WTC11 (cell line): ENCODE results near the gene COL19A1. TPM values are rescaled to one million over a fixed set of nuclear protein-coding genes. Genes with fewer than 3 reads are reported as not detected.

Source experiments
- ATAC-seq: fragments of 200-7000 bp; cut with Tn5 transposase; 2 replicates; pipeline ENCODE4 v1.10.0; 2021; ENCODE audit warnings: mild to moderate bottlenecking, moderate library complexity
- Bru-seq: library from RNA; stranded (reverse); fragments of 400-500 nt; gene quantifications from one replicate; lab custom pipeline; 2021; lab: Mats Ljungman, UMichigan
- CTCF ChIA-PET: fragments of 300-600 bp; sonication (Branson Sonifier 250); formaldehyde crosslinking; loops from one replicate; lab custom pipeline; 2021; ENCODE audit warnings: antibody characterized with exemption; lab: Charles Lee
- POLR2A ChIA-PET: fragments of 350-600 bp; sonication (Branson Sonifier 250); formaldehyde crosslinking; loops from one replicate; lab custom pipeline; 2021; ENCODE audit warnings: antibody characterized with exemption; lab: Charles Lee
- DNase-seq: peaks from one replicate; pipeline ENCODE4 v3.0.0; 2021; ENCODE audit warnings: low spot score
- H3K27ac Mint-ChIP-seq: 2 replicates; pipeline ENCODE4 v1.8.0; 2021; ENCODE audit warnings: mixed read lengths
- H3K27me3 Mint-ChIP-seq: 2 replicates; pipeline ENCODE4 v1.8.0; 2021; ENCODE audit warnings: low read depth, mild to moderate bottlenecking, moderate library complexity, mixed read lengths
- H3K36me3 Mint-ChIP-seq: 2 replicates; pipeline ENCODE4 v1.8.0; 2021; ENCODE audit warnings: mixed read lengths
- H3K4me1 Mint-ChIP-seq: 2 replicates; pipeline ENCODE4 v1.8.0; 2022; ENCODE audit warnings: mixed read lengths
- H3K4me3 Mint-ChIP-seq: 2 replicates; pipeline ENCODE4 v1.8.0; 2021; ENCODE audit warnings: mild to moderate bottlenecking, moderate library complexity, mixed read lengths
- H3K9me3 Mint-ChIP-seq: 2 replicates; pipeline ENCODE4 v1.8.0; 2021; ENCODE audit warnings: mixed read lengths
- ETV6 ChIP-seq: sonication (generic); formaldehyde crosslinking; IDR thresholded peaks from 2 replicates; pipeline ENCODE4 v1.8.1; 2022; ENCODE audit warnings: mild to moderate bottlenecking, missing genetic modification reagents
- FOXJ3 ChIP-seq: sonication (generic); formaldehyde crosslinking; IDR thresholded peaks from 2 replicates; pipeline ENCODE4 v1.9.0; 2021; ENCODE audit warnings: missing genetic modification reagents, mild to moderate bottlenecking, borderline replicate concordance
- FOXP4 ChIP-seq: sonication (generic); formaldehyde crosslinking; IDR thresholded peaks from 2 replicates; pipeline ENCODE4 v1.8.0; 2022; ENCODE audit warnings: mild to moderate bottlenecking, missing genetic modification reagents
- NFE2L1 ChIP-seq: sonication (generic); formaldehyde crosslinking; IDR thresholded peaks from 2 replicates; pipeline ENCODE4 v1.8.1; 2023; ENCODE audit warnings: missing genetic modification reagents
- NFYB ChIP-seq: sonication (generic); formaldehyde crosslinking; conservative IDR thresholded peaks from 2 replicates; pipeline ENCODE4 v1.8.0; 2022; ENCODE audit warnings: low read depth, missing genetic modification reagents
- NR2C2 ChIP-seq: sonication (generic); formaldehyde crosslinking; IDR thresholded peaks from 2 replicates; pipeline ENCODE4 v1.8.0; 2022; ENCODE audit warnings: mild to moderate bottlenecking, missing genetic modification reagents
- OVOL2 ChIP-seq: fragments of 250-450 bp; sonication (Bioruptor Pico); IDR thresholded peaks from 2 replicates; pipeline ENCODE4 v1.9.0; 2021; ENCODE audit warnings: mild to moderate bottlenecking, borderline replicate concordance
- SOX15 ChIP-seq: fragments of 250-450 bp; sonication (Bioruptor Pico); IDR thresholded peaks from 2 replicates; pipeline ENCODE4 v1.9.0; 2021; ENCODE audit warnings: mild to moderate bottlenecking
- TCF7 ChIP-seq: sonication (generic); formaldehyde crosslinking; IDR thresholded peaks from 2 replicates; pipeline ENCODE4 v1.8.0; 2022; ENCODE audit warnings: mild to moderate bottlenecking, low read depth, missing genetic modification reagents, moderate library complexity
- TEAD1 ChIP-seq: sonication (generic); formaldehyde crosslinking; IDR thresholded peaks from 2 replicates; pipeline ENCODE4 v1.8.0; 2022; ENCODE audit warnings: mild to moderate bottlenecking, missing genetic modification reagents
- ZNF263 ChIP-seq: sonication (generic); formaldehyde crosslinking; IDR thresholded peaks from 2 replicates; pipeline ENCODE4 v1.8.1; 2022; ENCODE audit warnings: low read depth, mild to moderate bottlenecking, moderate library complexity, missing genetic modification reagents
- ZNF396 ChIP-seq: fragments of 250-450 bp; sonication (Bioruptor Pico); IDR thresholded peaks from 2 replicates; pipeline ENCODE4 v1.8.0; 2021; ENCODE audit warnings: mild to moderate bottlenecking, moderate library complexity, borderline replicate concordance
- ZNF532 ChIP-seq: fragments of 250-450 bp; sonication (Bioruptor Pico); IDR thresholded peaks from 2 replicates; pipeline ENCODE4 v1.9.0; 2021; ENCODE audit warnings: mild to moderate bottlenecking, borderline replicate concordance
- long read RNA-seq, 3 experiments: library from RNA in 1 of 3; library from capped mRNA in 1 of 3; library from polyadenylated mRNA in 1 of 3; unstranded in 2 of 3; stranded (forward) in 1 of 3; transcript quantifications; one replicate each; pipeline ENCODE4 v2.0.0, GENCODE V29; 2021
- total RNA-seq: library from RNA; stranded (reverse); gene quantifications from 3 replicates; pipeline ENCODE4 v1.2.3, GENCODE V29; 2021
- TF ChIP-seq, protein P1 (sequence below): sonication (generic); formaldehyde crosslinking; conservative IDR thresholded peaks from 2 replicates; pipeline ENCODE4 v1.8.1; 2023; ENCODE audit warnings: mild to moderate bottlenecking, low read depth, missing genetic modification reagents, moderate library complexity
- TF ChIP-seq, protein P2 (sequence below): sonication (generic); formaldehyde crosslinking; IDR thresholded peaks from 2 replicates; pipeline ENCODE4 v1.8.0; 2023; ENCODE audit warnings: missing genetic modification reagents, mild to moderate bottlenecking, borderline replicate concordance
- TF ChIP-seq, protein P3 (sequence below): sonication (generic); formaldehyde crosslinking; IDR thresholded peaks from 2 replicates; pipeline ENCODE4 v1.8.1; 2022; ENCODE audit warnings: mild to moderate bottlenecking, moderate library complexity, missing genetic modification reagents

COL19A1 gene
- not detected in 3 replicates for total RNA-seq
- Bru-seq, nascent RNA, result percentile 4 among the genes with signal in this experiment
- long read RNA-seq, experiment 1, result 0 reads
- long read RNA-seq, experiment 2, result 0 reads
- long read RNA-seq, experiment 3, result 0 reads

DNA sequence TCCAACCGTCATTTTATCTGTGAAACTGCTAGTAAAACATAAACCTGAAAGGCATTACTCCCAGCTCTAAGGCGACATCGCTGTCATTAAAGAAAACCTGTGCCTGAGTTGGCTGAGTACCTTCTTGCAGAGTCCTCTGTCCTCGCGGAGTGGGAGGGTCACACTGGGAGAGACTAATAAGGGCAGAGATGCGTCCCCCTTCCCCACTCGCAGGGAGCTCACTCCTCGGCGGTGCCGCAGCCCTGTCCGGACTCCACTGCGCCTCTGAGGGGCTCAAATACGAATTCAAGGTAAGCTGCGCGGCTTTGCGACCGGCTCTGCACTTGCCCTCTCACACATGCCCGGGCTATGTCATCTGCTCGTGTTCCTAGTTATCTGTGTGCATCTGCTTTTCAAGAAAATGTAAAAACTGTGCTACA is at the start of gene COL19A1:
Gene COL19A1 (plus strand): TSS at position 206 of the 419 bp plus-strand sequence. CDS start 13,012 bp downstream, outside the sequence.
- ChIA-PET POLR2A (no interaction called here), CTCF (interaction anchor here (0.6 to 1.9 kb wide), 7 partner anchors 38 to 242 kb away, joined by 3 to 7 read pairs (median 3); no protein-coding TSS in a partner anchor)
- peak within 1 kb of the TSS; percentile 87 for H3K4me3 Mint-ChIP-seq
- ATAC-seq, result peak; percentile 70
- peak; percentile 52 for DNase-seq
- H3K27ac Mint-ChIP-seq, result no peak within 1 kb of the TSS
- H3K36me3 Mint-ChIP-seq, result no peaks in the 10 kb centered on the region
- no peaks in the 10 kb centered on the region for H3K9me3 Mint-ChIP-seq
- H3K27me3 Mint-ChIP-seq, result peaks cover 60% of the 10 kb centered on the region
- TF ChIP-seq TCF7 (no peak), TEAD1 (CRISPR knock-in tag) (no peak), FOXJ3 (no peak), ETV6 (no peak), NFE2L1 (CRISPR knock-in tag) (no peak), SOX15 (CRISPR knock-in tag) (no peak), OVOL2 (CRISPR knock-in tag) (no peak), FOXP4 (CRISPR knock-in tag) (no peak), ZNF396 (CRISPR knock-in tag) (no peak), NFYB (CRISPR knock-in tag) (no peak)
- TF ChIP-seq, protein P1, sequence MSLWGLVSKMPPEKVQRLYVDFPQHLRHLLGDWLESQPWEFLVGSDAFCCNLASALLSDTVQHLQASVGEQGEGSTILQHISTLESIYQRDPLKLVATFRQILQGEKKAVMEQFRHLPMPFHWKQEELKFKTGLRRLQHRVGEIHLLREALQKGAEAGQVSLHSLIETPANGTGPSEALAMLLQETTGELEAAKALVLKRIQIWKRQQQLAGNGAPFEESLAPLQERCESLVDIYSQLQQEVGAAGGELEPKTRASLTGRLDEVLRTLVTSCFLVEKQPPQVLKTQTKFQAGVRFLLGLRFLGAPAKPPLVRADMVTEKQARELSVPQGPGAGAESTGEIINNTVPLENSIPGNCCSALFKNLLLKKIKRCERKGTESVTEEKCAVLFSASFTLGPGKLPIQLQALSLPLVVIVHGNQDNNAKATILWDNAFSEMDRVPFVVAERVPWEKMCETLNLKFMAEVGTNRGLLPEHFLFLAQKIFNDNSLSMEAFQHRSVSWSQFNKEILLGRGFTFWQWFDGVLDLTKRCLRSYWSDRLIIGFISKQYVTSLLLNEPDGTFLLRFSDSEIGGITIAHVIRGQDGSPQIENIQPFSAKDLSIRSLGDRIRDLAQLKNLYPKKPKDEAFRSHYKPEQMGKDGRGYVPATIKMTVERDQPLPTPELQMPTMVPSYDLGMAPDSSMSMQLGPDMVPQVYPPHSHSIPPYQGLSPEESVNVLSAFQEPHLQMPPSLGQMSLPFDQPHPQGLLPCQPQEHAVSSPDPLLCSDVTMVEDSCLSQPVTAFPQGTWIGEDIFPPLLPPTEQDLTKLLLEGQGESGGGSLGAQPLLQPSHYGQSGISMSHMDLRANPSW (CRISPR knock-in tag), result no peak
- TF ChIP-seq, protein P2, sequence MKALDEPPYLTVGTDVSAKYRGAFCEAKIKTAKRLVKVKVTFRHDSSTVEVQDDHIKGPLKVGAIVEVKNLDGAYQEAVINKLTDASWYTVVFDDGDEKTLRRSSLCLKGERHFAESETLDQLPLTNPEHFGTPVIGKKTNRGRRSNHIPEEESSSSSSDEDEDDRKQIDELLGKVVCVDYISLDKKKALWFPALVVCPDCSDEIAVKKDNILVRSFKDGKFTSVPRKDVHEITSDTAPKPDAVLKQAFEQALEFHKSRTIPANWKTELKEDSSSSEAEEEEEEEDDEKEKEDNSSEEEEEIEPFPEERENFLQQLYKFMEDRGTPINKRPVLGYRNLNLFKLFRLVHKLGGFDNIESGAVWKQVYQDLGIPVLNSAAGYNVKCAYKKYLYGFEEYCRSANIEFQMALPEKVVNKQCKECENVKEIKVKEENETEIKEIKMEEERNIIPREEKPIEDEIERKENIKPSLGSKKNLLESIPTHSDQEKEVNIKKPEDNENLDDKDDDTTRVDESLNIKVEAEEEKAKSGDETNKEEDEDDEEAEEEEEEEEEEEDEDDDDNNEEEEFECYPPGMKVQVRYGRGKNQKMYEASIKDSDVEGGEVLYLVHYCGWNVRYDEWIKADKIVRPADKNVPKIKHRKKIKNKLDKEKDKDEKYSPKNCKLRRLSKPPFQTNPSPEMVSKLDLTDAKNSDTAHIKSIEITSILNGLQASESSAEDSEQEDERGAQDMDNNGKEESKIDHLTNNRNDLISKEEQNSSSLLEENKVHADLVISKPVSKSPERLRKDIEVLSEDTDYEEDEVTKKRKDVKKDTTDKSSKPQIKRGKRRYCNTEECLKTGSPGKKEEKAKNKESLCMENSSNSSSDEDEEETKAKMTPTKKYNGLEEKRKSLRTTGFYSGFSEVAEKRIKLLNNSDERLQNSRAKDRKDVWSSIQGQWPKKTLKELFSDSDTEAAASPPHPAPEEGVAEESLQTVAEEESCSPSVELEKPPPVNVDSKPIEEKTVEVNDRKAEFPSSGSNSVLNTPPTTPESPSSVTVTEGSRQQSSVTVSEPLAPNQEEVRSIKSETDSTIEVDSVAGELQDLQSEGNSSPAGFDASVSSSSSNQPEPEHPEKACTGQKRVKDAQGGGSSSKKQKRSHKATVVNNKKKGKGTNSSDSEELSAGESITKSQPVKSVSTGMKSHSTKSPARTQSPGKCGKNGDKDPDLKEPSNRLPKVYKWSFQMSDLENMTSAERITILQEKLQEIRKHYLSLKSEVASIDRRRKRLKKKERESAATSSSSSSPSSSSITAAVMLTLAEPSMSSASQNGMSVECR, result no peak
- H3K4me1 Mint-ChIP-seq, result peaks cover 29% of the 10 kb centered on the region

- Mint-ChIP-seq H3K4me1 (peaks cover 40% of the 10 kb centered on the region), H3K9me3 (no peaks in the 10 kb centered on the region), H3K27ac (peak overlapping the region; percentile 80), H3K27me3 (no peaks in the 10 kb centered on the region), H3K36me3 (no peaks in the 10 kb centered on the region), H3K4me3 (no peak overlapping the region)
- ATAC-seq (peak; percentile 78), DNase-seq (no peak)
- CTCF ChIA-PET, result interaction anchor here (1.8 kb wide), 1 partner anchor 20 kb away, joined by 13 read pairs; the partner anchor contains the start of gene LMBRD1
- TF ChIP-seq, protein P3, sequence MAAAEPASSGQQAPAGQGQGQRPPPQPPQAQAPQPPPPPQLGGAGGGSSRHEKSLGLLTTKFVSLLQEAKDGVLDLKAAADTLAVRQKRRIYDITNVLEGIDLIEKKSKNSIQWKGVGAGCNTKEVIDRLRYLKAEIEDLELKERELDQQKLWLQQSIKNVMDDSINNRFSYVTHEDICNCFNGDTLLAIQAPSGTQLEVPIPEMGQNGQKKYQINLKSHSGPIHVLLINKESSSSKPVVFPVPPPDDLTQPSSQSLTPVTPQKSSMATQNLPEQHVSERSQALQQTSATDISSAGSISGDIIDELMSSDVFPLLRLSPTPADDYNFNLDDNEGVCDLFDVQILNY (CRISPR knock-in tag), result no peak
- TF ChIP-seq ZNF263, result no peak
- TF ChIP-seq NR2C2, result no peak
- no peak for TF ChIP-seq FOXP4 (CRISPR knock-in tag)
- no peak for TF ChIP-seq ZNF532 (CRISPR knock-in tag)
- POLR2A ChIA-PET, result no interaction called here
Observed at GRCh38 chr6:69816569-69816968, 49.8 kb upstream of the COL19A1 start.
